HG03108 (cell line): ENCODE measurements around the gene CYP27C1.

ENCODE experiments used
- ATAC-seq: cut with Tn5 transposase; IDR thresholded peaks from one replicate; pipeline ENCODE4 v1.9.1; 2021; ENCODE audit warnings: moderate library complexity; ENCODE audit not compliant: unreplicated experiment

The CYP27C1 gene

GRCh38 chr2:127155028-127155581, 65.0 kb downstream of the CYP27C1 start:
- no peak for ATAC-seq

GRCh38 chr2:127154396-127154795, 65.7 kb downstream of the CYP27C1 start:
- ATAC-seq: no peak

- no peak for ATAC-seq
Observed at GRCh38 chr2:127153691-127154158, 66.4 kb downstream of the CYP27C1 start.

GRCh38 chr2:127150996-127151395, 69.1 kb downstream of the CYP27C1 start:
- ATAC-seq: no peak

GRCh38 chr2:127149384-127149783, 70.7 kb downstream of the CYP27C1 start:
- no peak for ATAC-seq

GRCh38 chr2:127146820-127147502, 73.1 kb downstream of the CYP27C1 start:
- no peak for ATAC-seq

- no peak for ATAC-seq
Observed at GRCh38 chr2:127146071-127146725, 73.9 kb downstream of the CYP27C1 start.

- ATAC-seq: no peak
Observed at GRCh38 chr2:127145280-127145895, 74.7 kb downstream of the CYP27C1 start.

- ATAC-seq: no peak
Observed at GRCh38 chr2:127143841-127144782, 76.0 kb downstream of the CYP27C1 start.

- ATAC-seq: no peak
Observed at GRCh38 chr2:127142663-127143630, 77.2 kb downstream of the CYP27C1 start.

- ATAC-seq: no peak
Observed at GRCh38 chr2:127140538-127140937, 79.6 kb downstream of the CYP27C1 start.

- ATAC-seq: no peak
Observed at GRCh38 chr2:127139766-127140165, 80.3 kb downstream of the CYP27C1 start.

- ATAC-seq: no peak
Observed at GRCh38 chr2:127138281-127138680, 81.8 kb downstream of the CYP27C1 start.

GRCh38 chr2:127137741-127138140, 82.4 kb downstream of the CYP27C1 start:
- ATAC-seq: no peak

GRCh38 chr2:127137225-127137624, 82.9 kb downstream of the CYP27C1 start:
- no peak for ATAC-seq

GRCh38 chr2:127134833-127135830, 85.0 kb downstream of the CYP27C1 start:
- ATAC-seq: no peak

- ATAC-seq: no peak
Observed at GRCh38 chr2:127134235-127134634, 85.9 kb downstream of the CYP27C1 start.
